Activated gamma-delta T cell (primary cell): ENCODE results near the gene ANKRD29.
"Not testable (repeated sequence)": the region's sequence is repeated elsewhere in the genome, so short reads cannot be mapped to it uniquely, and the experiment has no call there.

Experiments used
- DNase-seq: peaks from one replicate; lab custom pipeline; 2025; lab: John Stamatoyannopoulos, UW

ANKRD29 gene

DNA sequence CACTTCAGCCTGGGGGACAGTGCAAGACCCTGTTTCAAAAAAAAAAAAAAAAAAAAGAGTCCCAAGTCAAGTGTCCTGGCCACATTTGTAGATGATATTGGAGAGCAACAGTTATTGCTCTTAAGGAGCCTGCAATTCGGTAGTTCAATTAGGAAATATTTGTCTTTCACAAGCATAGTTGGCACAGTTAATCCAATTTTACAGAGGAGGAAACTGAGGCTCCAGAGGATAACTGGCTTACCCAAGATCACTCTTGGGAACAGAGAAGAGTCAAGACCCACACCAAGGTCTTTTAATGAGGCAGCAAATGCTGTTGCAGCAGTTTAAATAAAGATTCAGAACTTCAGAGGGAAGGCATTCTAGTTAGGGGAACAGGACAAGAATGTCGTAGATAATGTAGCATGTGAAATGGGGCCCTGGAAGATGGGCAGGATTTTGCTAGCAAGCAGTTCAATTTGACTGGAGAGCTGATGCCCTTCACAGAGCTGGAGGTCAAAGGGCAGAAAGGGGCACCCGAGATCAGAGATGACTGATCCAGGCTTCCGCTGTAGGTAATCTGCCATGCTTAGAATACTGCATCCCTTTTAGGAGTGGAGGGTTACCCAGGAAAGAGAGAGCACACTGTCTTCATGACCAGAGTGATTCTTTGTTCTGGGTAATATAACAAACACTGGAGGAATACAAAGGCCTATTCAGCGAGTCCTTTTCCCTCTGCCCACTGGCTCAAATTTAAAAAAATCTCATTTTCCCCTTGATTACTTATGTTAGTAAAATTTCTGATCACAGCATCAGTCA is 79.4 kb downstream of the ANKRD29 start:
- no peak for DNase-seq

DNA sequence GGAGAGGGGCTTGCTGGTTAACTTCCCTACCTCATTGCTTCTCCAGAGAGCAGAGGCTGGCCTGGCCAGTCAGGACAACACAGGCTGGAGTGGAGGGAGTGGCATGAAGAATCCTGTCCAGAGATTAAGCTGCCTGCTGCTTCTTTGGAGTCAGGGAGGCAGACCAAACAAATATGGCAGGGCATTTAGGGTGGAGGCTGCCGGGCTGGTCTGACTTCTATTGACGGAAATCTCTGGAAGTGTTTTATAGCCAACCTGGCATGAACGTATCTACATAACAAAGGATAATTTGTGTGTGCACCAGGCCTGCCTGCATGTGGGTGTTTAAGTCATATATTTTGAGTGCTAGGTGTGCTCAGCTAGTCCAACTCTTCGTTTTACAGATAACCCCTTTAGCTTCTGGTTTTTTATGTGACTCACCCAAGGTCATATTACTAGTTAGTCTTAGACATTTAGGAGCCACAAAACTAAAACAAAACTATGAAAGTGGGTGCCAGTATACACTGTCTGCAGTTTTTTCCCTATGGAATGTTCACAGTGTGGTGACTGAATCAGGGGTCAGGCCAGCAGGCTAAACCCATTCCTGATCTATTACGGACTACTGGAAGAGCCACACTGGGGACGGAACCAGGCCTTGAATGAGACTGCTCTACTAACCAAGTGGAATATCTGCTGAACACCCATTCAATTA is 81.9 kb downstream of the ANKRD29 start:
- DNase-seq = no peak

DNA sequence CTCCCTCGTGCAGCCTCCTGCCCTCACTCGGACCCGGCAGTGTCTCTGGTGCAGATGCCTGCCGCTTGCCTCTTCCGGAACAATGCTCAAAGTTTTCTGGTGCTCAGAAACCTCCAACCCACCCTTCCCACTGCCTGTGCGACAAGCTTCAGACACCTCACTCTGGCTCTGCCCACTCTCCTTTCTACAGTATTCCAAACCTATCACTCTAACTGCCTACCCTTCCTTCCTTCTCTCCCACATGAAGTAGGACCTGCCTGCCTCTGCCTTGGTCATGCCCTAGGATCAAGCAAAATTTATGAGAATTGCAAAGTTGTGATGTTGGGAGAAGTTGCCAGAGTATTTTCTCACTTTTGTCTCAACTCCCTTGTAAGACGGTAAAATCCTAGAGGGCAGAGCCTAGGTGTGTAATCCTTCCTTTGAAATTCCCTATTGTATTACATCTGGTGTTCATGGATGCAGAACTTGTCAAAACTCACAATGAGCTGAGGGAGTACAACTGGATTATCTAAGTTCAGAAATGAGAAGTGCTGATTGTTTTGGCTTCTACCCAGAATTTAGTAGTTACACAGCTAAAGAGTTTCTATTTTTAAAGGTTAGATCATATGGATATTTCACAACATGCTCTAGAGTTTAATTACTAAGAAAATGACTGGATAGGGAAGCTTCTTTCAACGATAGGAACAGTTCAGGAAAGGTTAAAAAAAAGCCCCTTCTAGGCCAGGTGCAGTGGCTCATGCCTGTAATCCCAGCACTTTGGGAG is 83.6 kb downstream of the ANKRD29 start:
- DNase-seq = no peak

DNA sequence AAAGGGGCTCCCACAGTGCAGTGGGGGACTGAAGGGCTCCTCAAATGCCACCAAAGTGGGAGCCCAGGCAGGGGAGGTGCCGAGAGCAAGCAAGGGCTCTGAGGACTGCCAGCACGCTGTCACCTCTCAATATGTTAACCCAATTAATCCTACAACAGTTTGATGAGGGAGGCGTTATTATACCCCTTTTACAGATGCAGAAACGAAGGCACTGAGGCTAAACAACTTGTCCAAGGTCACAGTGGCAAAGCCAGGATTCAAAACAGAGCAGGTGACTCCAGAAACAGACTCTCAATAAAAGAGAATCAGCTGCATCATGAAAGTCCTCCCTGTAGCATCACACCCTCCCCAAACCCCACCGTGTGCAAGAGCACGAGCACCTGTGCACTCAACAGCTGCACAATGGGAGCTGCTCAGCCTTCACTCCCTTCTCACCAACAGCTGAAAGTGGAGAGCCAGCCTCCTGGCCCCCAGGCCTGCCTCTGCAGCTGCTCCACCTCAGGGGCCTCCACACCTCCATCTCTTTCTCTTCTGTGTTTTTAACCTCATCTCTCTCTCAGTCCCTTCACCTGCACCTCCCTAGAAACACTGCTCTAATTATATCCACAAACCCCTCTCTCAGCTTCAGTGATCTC is 84.5 kb downstream of the ANKRD29 start:
- no peak for DNase-seq

DNA sequence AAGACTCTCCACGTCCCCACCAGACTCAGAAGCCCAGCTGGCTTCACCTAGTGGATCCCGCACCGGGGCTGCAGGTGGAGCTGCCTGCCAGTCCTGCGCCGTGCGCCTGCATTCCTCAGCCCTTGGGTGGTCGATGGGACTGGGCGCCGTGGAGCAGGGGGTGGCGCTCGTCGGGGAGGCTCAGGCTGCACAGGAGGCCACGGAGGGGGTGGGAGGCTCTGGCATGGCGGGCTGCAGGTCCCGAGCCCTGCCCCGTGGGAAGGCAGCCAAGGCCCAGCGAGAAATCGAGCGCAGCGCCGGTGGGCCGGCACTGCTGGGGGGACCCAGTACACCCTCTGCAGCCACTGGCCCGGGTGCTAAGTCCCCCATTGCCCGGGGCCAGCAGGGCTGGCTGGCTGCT is 85.2 kb downstream of the ANKRD29 start:
- DNase-seq = not testable (repeated sequence)

DNA sequence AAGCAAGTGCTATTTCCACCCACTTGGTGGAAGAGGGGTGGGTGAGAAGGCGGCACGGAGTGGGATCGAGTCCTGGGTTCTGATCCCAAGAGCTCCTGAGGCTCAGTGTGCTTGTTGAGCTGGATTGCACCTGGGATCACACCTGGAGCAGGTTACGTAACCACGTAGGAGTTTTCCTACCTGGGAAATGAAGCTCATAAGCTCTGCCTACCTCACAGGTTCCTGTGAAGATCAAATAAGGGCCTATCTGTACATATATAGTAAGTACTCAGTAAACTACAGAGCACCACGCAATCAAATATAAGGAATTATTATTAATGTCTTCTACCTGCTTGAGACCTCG is 87.4 kb downstream of the ANKRD29 start:
- no peak for DNase-seq

DNA sequence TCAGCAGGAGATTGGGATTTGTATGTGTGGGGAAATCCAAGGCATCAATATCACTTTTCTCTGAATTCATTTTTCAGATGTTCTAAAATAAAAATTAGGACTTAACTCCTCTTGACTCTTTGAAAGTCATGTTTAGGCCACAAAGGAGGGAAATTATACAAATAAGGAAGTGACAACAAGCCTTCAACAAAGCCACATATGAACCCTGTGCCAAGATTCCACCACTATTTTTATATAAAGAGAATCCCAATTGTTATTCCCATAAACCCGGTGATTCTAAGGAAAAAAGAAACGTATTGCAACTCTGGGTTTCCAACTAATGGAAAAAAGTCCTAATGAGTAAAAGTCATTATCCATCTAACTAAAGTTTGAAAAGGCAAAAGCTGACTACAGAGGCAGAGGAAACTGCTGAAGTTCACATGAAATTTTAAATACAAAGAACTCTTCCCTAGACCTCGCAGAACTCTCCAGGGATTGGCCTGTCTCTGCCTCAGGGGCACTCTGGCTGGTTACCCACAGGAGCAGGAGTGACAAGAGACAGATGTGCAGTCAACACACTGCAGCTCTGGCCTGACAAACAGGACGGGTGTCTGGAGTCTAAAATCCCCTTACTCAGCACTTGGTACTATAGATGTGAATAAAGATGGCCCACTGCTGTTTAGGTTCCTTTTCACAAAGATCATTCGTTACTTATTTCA is 88.0 kb downstream of the ANKRD29 start:
- DNase-seq = no peak

DNA sequence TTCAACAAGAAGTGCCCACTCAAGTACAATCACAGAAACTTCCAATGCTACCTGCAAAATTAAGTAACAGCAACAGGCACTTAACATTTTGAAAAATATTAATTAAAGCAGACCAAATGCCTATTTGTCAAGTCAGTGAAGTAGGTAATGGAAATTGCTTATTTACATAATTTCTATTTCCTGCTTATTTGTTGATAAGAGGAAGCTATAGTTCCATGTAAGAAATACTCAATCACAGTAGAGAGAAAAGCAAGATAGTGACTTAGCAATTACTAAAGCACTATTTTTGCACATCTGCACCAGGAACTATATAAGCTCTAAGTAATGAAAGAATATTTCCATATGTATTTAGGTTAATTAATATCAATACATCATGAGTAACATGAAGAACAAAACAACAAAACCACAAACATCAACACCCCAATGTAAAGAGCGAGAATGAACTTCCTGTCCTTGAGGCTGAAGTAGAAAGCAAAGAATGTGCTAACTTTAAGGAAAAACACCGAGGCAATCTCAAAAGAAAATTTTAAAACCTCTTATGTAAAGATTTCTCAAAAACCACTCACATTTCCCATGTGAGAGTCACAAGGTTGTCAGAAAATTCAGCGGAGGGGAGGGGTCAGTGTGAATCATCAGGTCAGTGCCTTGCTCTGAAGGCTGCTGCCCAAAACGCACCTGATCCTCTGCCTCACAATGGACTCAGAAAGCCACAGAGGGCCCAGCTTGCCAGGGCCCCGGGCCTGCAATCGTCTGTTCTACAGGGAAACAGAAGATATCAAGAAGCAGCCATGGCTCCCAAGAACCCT is 88.9 kb downstream of the ANKRD29 start:
- no peak for DNase-seq

DNA sequence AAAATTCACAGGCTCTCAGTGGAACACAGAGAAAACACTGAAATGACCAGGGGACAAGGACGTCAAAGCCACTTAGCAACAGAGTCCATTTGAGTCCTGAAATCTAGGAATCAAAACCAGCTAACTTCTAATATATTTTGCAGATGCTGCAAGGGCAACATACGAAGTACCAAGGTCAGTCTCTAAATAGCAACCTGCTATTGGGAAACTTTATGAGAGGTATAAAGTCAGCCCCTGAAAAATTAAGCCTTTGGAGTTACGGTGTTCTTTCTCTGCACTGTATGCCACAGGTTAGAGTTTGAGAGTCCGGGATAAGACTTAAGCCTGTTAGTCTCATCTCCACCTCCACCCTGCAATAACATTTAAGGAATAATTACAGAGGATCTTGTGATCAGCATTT is 89.7 kb downstream of the ANKRD29 start:
- no peak for DNase-seq

DNA sequence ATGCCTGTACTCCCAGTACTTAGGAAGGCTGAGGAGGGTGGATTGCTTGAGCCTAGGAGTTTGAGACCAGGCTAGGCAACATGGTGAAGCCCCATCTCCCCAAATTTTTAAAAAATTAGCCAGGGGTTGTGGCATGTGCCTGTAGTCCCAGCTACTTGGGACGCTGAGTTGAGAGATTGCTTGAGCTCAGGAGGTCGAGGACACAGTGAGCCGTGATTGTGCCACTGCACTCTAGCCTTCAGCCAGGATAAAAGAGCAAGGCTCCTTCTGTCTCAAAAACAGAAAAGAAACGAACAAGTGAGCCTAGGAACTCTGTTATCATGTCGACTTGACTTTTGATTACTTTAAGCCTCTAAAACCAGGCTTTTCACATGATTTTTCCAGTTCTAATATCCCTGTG is 90.1 kb downstream of the ANKRD29 start:
- no peak for DNase-seq

DNA sequence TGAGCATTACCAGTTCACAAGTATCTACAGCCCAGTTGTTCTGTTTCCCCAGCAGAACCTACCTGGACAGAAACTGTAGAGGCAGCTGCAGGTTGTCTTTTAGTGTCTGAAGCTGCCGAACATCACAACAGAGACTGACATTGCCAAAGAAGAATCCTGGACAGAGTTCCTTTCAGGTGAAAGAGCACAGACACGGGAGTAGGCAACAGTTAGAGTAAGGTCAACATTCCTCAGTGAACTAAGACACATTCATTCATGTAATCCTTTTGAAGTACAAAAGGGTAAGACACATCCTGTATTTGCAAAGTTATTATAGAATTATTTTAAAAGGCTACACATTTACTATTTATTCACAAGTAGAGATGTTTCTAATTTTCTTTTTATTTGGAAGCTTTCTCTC is 90.7 kb downstream of the ANKRD29 start:
- no peak for DNase-seq

DNA sequence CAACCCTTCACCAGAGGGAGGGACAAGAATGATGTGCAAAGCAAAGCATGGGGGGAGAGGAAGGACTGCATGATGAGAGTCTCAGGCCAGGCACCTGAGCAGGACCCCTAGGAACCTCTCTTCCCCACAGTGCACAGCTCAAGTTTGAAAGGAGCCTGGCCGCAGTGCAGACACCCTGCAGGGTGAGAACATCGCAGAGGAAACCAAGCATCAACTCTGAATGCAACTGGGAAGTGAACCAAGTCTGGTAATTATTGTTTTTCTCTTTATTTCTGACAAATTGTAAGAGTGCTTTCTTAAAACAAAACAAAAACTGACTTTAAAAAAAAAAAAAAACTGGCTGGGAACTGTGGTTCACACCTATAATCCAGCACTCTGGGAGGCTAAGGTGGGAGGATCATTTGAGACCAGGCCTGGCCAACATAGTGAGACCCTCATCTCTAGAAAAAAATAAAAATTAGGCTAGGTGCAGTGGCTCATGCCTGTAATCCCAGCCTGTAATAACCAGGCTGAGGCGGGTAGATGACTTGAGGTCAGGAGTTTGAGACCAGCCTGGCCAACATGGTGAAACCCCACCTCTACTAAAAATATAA is 91.7 kb downstream of the ANKRD29 start:
- DNase-seq = no peak

DNA sequence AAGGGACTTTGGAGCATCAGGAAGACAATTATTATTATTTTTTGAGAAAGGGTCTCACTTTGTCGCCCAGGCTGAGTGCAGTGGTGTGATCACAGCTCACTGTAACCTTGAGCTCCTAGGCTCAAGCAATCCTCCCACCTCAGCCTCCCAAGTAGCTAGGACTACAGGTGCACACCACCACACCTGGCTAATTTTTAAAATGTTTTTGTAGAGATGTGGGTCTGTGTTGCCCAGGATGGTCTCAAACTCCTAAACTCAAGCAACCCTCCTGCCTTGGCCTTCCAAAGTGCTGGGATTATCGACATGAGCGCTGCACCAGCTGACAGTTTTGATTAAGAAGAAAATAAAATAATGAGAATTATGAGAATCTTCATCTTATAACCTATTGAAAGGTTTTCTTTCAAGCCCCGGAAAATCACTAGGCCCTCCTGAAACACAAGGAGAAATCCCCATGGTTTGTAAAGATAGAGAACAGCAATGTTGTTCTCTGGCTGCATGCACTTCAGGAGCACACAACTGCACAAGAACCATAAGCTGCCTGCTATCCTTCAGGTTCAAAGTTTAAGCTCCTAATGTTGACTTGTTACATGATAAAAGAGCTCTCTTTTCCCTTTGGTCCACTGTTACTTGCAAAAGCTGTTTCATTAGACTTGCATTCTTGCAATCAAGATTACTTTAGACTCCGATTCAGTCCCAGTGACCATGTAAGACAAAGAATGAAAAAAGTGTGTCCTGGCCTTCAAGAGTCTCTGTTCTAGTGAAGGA is 93.2 kb downstream of the ANKRD29 start:
- no peak for DNase-seq

DNA sequence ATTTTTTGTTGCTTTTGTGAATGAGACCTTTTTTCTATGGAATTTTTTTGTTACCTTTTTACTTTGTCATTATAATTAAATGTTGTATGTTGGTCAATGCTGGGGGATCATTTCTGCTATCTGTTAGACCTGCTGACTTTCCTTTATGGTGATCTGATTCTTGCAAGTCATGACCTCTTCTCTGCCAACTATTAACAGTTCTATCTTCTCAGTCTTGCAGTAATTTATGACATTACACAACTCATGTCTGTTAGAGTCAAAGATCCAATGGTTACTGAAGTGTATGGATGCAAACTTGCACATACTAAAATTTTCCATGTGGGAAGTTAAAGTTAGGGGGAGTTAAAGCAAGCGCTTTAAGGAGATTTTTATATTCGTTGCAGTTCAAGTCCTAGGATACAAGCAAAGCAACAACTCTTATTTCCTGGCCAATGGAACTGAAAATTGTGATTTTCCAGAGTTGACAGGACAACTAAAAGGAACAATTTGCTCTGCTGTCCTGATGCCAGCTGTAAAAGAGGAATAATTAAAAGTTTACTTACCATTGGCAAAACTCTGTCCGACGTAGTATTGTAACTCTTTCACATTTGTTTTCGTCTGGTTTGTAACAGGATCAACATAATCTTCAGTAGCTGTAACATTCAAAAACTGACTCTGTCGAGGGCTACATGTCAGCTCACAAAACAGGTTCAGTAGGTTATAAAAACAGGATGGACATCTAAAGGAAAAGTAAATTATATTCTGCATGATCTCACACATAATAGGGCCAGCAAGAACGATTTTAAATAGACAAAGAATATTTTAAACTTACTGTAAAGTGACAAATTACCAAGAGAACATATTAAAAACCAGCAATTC is 94.2 kb downstream of the ANKRD29 start:
- no peak for DNase-seq

DNA sequence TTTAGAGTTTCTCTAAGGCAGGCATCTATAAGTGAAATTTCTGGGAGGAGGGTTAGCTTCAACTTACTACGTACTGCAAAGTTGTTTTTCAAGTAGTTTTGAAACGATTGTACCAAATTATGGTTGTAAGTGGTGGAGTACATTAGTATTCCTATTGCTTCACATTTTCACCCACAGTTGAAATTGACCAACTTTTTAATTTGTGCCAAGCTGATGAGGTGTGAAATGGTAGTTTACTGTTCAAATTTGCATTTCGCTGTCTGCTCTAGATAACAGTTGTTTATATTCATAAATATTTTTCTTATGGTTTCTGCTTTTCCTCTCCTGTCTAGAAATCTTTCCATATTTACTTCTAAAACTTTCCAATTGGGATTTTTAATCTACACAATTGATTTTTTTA is 95.0 kb downstream of the ANKRD29 start:
- DNase-seq = no peak

DNA sequence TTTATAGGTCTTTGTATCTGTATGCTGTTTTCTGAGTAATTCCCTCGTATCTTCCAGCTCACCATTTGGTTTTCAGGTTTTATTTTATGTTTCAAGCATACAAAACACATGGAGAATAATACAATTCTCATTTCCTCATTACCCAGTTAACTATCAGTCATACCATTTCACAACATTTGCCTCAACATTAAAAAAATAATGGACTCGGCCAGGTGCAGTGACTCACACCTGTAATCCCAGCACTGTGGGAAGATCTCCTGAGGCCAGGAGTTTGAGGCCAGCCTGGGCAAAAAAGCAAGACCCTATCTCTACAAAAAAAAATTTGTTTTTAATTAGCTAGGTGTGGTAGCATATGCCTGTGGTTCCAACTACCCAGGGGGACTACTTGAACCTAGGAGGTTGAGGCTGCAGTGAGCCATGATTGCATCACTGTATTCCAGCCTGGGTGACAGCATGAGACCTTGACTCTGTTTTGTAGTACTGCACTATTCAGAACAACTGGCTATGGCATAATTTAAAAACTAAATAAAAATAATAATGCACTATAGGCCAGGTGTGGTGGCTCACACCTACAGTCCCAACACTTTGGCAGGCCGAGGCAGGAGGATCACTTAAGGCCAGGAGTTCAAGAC is 96.7 kb downstream of the ANKRD29 start:
- no peak for DNase-seq

DNA sequence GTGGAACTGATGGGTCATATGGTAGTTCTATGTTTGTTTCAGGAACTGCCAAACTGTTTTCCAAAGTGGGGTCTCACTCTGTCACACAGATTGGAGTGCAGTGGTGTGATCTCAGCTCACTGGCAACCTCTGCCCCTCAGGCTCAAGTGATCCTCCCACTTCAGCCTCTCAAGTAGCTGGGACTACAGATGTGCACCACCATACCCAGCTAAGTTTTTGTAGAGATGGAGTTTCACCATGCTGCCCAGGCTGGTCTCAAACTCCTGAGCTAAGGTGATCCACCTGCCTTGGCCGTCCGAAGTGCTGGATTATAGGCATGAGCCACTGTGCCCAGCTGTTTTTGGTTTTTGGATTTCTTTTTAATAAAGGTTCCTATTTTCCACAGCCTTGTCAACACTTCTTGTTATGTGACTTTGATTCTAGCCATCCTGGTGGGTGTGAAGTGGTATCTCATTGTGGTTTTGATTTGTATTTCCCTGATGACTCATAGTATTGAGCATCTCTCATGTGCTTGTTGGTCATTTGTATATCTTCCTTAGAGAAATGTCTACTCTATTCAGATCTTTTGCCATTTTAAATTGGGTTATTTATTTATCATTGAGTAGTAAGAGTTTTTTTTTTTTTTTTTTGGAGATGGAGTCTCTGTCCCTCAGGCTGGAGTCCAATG is 99.2 kb downstream of the ANKRD29 start:
- DNase-seq = no peak

DNA sequence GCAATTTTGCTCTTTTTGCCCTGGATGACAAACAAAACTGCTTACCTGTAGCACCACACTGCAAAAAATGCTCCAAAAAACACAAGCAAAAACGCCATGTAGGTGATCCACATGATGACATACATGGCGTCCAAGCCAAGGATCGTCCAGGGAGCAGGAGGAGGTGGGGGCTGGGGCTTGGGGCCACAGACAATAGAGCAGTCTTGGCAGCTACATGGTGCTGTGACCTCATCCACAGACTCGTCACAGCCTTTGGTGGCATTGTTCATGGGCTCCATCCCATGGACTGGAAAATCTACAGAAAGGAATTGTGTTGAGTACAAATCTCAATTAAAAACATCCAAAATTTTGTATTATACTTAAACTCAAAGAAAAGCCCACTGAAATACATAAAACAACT is 102.5 kb downstream of the ANKRD29 start:
- no peak for DNase-seq
